ENCODE measurements around the gene CCDC71.

GRCh38 chr3:49161197-49161596 is 4.9 kb downstream of the CCDC71 start:
- TF ChIP-seq, protein P1, sequence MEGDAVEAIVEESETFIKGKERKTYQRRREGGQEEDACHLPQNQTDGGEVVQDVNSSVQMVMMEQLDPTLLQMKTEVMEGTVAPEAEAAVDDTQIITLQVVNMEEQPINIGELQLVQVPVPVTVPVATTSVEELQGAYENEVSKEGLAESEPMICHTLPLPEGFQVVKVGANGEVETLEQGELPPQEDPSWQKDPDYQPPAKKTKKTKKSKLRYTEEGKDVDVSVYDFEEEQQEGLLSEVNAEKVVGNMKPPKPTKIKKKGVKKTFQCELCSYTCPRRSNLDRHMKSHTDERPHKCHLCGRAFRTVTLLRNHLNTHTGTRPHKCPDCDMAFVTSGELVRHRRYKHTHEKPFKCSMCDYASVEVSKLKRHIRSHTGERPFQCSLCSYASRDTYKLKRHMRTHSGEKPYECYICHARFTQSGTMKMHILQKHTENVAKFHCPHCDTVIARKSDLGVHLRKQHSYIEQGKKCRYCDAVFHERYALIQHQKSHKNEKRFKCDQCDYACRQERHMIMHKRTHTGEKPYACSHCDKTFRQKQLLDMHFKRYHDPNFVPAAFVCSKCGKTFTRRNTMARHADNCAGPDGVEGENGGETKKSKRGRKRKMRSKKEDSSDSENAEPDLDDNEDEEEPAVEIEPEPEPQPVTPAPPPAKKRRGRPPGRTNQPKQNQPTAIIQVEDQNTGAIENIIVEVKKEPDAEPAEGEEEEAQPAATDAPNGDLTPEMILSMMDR (IDR thresholded peaks at IDR 0.05; ENCODE audit: extremely low read depth in 1 of 2, insufficient read depth in 1 of 2, low read depth in 1 of 2, low read length in 2 of 2) = no peak
- TF ChIP-seq GATA2 (IDR thresholded peaks at IDR 0.05; ENCODE audit: insufficient read depth, insufficient read length, low read depth, low read length) (no peak), POLR2A (IDR thresholded peaks at IDR 0.05; ENCODE audit: low read depth, low read length) (no peak), POLR2AphosphoS5 (IDR thresholded peaks at IDR 0.05; ENCODE audit: insufficient read depth, low read depth, low read length) (no peak), EZH2 (IDR thresholded peaks at IDR 0.05; ENCODE audit: borderline replicate concordance, low read depth, low read length, severe bottlenecking) (no peak), JUN (IDR thresholded peaks at IDR 0.05; ENCODE audit: borderline replicate concordance, insufficient read depth, insufficient read length, low read depth) (no peak)
- TF ChIP-seq, protein P2, sequence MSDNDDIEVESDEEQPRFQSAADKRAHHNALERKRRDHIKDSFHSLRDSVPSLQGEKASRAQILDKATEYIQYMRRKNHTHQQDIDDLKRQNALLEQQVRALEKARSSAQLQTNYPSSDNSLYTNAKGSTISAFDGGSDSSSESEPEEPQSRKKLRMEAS (IDR thresholded peaks at IDR 0.05; ENCODE audit: insufficient read depth, insufficient read length) = no peak
